SK-N-SH (cell line): ENCODE results near the gene GPN1. TPM values are rescaled to one million over a fixed set of nuclear protein-coding genes. Genes with fewer than 3 reads are reported as not detected.

ENCODE experiments used
- CTCF ChIA-PET: fragments of 300-600, 350-600 bp; formaldehyde crosslinking; extraction: SDS; loops from one replicate; lab custom pipeline; 2021; lab: Yijun Ruan, JAX
- POLR2A ChIA-PET: fragments of 350-600 bp; sonication (Branson Sonifier 250); formaldehyde crosslinking; extraction: SDS; loops from one replicate; lab custom pipeline; 2020; ENCODE audit warnings: antibody characterized with exemption, inconsistent platforms; lab: Yijun Ruan, JAX
- DNase-seq: peaks from one replicate; pipeline ENCODE4 v3.0.0; 2012
- H2AFZ ChIP-seq: fragments of 200-600 bp; sonication (generic); 2 replicates; pipeline ENCODE4 v1.8.1; 2016; ENCODE audit warnings: antibody characterized with exemption, mild to moderate bottlenecking, low read depth
- H3F3A ChIP-seq: fragments of 200-600 bp; sonication (generic); replicated peaks from 2 replicates; pipeline ENCODE3; 2016; ENCODE audit warnings: antibody characterized with exemption, mild to moderate bottlenecking; ENCODE audit not compliant: insufficient read depth
- H3K27ac ChIP-seq, 2 experiments: fragments of 200-500 bp in 1 of 2; fragments of 200-600 bp in 1 of 2; sonication (Bioruptor generic) in 1 of 2; sonication (generic), shearing (Covaris generic) in 1 of 2; 2 replicates each; pipeline versions ENCODE4 v1.5.1 to v1.6.1; 2014 to 2016; ENCODE audit warnings: low read depth in 2 of 2, inconsistent platforms in 1 of 2, low read length in 1 of 2, mild to moderate bottlenecking in 1 of 2, mixed read lengths in 1 of 2
- H3K27me3 ChIP-seq: fragments of 200-600 bp; sonication (generic), shearing (Covaris generic); 2 replicates; pipeline ENCODE4 v1.6.1; 2016; ENCODE audit warnings: mixed run types; ENCODE audit not compliant: insufficient read depth
- H3K36me3 ChIP-seq, 2 experiments: fragments of 200-500 bp in 1 of 2; fragments of 200-600 bp in 1 of 2; sonication (Bioruptor generic) in 1 of 2; sonication (generic) in 1 of 2; replicated peaks in 1 of 2; 2 replicates each; pipeline versions ENCODE3 to v1.5.1; 2014 to 2016; ENCODE audit warnings: low read length in 1 of 2, mild to moderate bottlenecking in 1 of 2; ENCODE audit not compliant: insufficient read depth in 2 of 2, control insufficient read depth in 1 of 2
- H3K4me1 ChIP-seq, 2 experiments: fragments of 200-500 bp in 1 of 2; fragments of 200-600 bp in 1 of 2; sonication (Bioruptor generic) in 1 of 2; sonication (generic), shearing (Covaris generic) in 1 of 2; 2 replicates each; pipeline versions ENCODE4 v1.5.1 to v1.6.1; 2014 to 2016; ENCODE audit warnings: low read depth in 1 of 2, low read length in 1 of 2, mixed run types in 1 of 2; ENCODE audit not compliant: insufficient read depth in 2 of 2, control insufficient read depth in 1 of 2
- H3K4me2 ChIP-seq: fragments of 200-600 bp; sonication (generic), shearing (Covaris generic); 2 replicates; pipeline ENCODE4 v1.6.1; 2017; ENCODE audit warnings: mixed run types
- H3K4me3 ChIP-seq, 2 experiments: fragments of 200-500 bp in 1 of 2; fragments of 200-600 bp in 1 of 2; sonication (Bioruptor generic) in 1 of 2; sonication (generic), shearing (Covaris generic) in 1 of 2; 2 replicates each; pipeline versions ENCODE4 v1.5.1 to v1.8.1; 2014 to 2016; ENCODE audit warnings: low read depth in 2 of 2, inconsistent platforms in 1 of 2, low read length in 1 of 2, mild to moderate bottlenecking in 1 of 2, mixed read lengths in 1 of 2, moderate library complexity in 1 of 2
- H3K79me2 ChIP-seq: fragments of 200-600 bp; sonication (generic); 2 replicates; pipeline ENCODE4 v1.8.1; 2017; ENCODE audit warnings: mild to moderate bottlenecking; ENCODE audit not compliant: insufficient read depth
- H3K9ac ChIP-seq: fragments of 200-600 bp; sonication (generic); 2 replicates; pipeline ENCODE4 v1.6.1; 2017; ENCODE audit warnings: mixed run types
- H3K9me2 ChIP-seq: fragments of 200-600 bp; sonication (generic); 2 replicates; pipeline ENCODE4 v1.6.1; 2017; ENCODE audit warnings: mixed run types
- H3K9me3 ChIP-seq: fragments of 200-600 bp; sonication (generic); 2 replicates; pipeline ENCODE4 v1.6.1; 2017; ENCODE audit warnings: mixed run types, mild to moderate bottlenecking, moderate library complexity
- H4K20me1 ChIP-seq: fragments of 200-600 bp; sonication (generic); 2 replicates; pipeline ENCODE4 v1.6.1; 2017; ENCODE audit warnings: mild to moderate bottlenecking, mixed run types; ENCODE audit not compliant: insufficient read depth
- CTCF ChIP-seq: fragments of 200-600 bp; sonication (generic); IDR thresholded peaks from 2 replicates; pipeline ENCODE4 v1.6.1; 2017; ENCODE audit warnings: antibody characterized with exemption, mild to moderate bottlenecking, moderate library complexity
- EP300 ChIP-seq, 2 experiments: IDR thresholded peaks; 2 replicates each; pipeline versions ENCODE4 v1.4.0 to v1.6.1; 2012; ENCODE audit warnings: borderline replicate concordance in 1 of 2, low read depth in 1 of 2, low read length in 1 of 2
- EZH2phosphoT487 ChIP-seq: fragments of 200-600 bp; sonication (generic); IDR thresholded peaks from 2 replicates; pipeline ENCODE4 v1.6.1; 2017; ENCODE audit warnings: low read depth, mixed run types, mild to moderate bottlenecking, antibody characterized with exemption, moderate library complexity, borderline replicate concordance
- FOSL2 ChIP-seq: IDR thresholded peaks from 2 replicates; pipeline ENCODE4 v1.4.0; 2012; ENCODE audit warnings: low read depth, mild to moderate bottlenecking, moderate library complexity, borderline replicate concordance
- FOXJ3 ChIP-seq: sonication (generic); formaldehyde crosslinking; IDR thresholded peaks from 2 replicates; pipeline ENCODE4 v1.5.1; 2020; ENCODE audit warnings: mild to moderate bottlenecking, missing genetic modification reagents
- GABPA ChIP-seq: IDR thresholded peaks from 2 replicates; pipeline ENCODE4 v1.4.0; 2012; ENCODE audit warnings: low read depth, mild to moderate bottlenecking
- JUND ChIP-seq: IDR thresholded peaks from 2 replicates; pipeline ENCODE4 v1.4.0; 2012
- MEF2A ChIP-seq: IDR thresholded peaks from 2 replicates; pipeline ENCODE4 v1.4.0; 2012; ENCODE audit warnings: low read depth, borderline replicate concordance
- MXI1 ChIP-seq: IDR thresholded peaks from 2 replicates; pipeline ENCODE4 v1.6.1; 2012; ENCODE audit warnings: mild to moderate bottlenecking, low read depth, low read length, improper control_type of control experiment
- SMC3 ChIP-seq: IDR thresholded peaks from 2 replicates; pipeline ENCODE4 v1.6.1; 2012; ENCODE audit warnings: low read depth, low read length, improper control_type of control experiment
- TCF12 ChIP-seq: IDR thresholded peaks from 2 replicates; pipeline ENCODE4 v1.4.0; 2012
- TEAD4 ChIP-seq: IDR thresholded peaks from 2 replicates; pipeline ENCODE4 v1.4.0; 2012; ENCODE audit warnings: mild to moderate bottlenecking, borderline replicate concordance; ENCODE audit not compliant: insufficient read depth
- USF2 ChIP-seq: fragments of 150-350 bp; IDR thresholded peaks from 2 replicates; pipeline ENCODE4 v1.6.1; 2017; ENCODE audit warnings: antibody characterized with exemption, low read length, low read depth, borderline replicate concordance
- YY1 ChIP-seq: IDR thresholded peaks from 2 replicates; pipeline ENCODE4 v1.4.0; 2012; ENCODE audit warnings: low read depth, mild to moderate bottlenecking
- WGBS: methylation state at CpG from one replicate; pipeline ENCODE4 v1.1.6; 2017; ENCODE audit warnings: low lambda C conversion rate; 5-methylcytosine and 5-hydroxymethylcytosine counted together
- polyA plus RNA-seq, 3 experiments: library from polyadenylated mRNA; depleted of rRNA; stranded (reverse); fragments of >200 nt; gene quantifications; 2 replicates each; pipeline ENCODE4 v1.2.3, GENCODE V29; 2012
- TF ChIP-seq, protein P1 (sequence below): IDR thresholded peaks from 2 replicates; pipeline ENCODE4 v1.4.0; 2012; ENCODE audit warnings: low read depth, borderline replicate concordance
- TF ChIP-seq, protein P2 (sequence below): IDR thresholded peaks from 2 replicates; pipeline ENCODE4 v1.4.0; 2012; ENCODE audit warnings: low read depth

GPN1 gene
- polyA plus RNA-seq, 1 of the 3 experiments (the other 2 are of a cell fraction), result 74.0 TPM

- peaks cover 77 to 83% of the 10 kb centered on the region in 2 experiments for H3K36me3 ChIP-seq
- 97% methylated on average over 3 of the region's 3 CpGs for WGBS
- peaks cover 34% of the 10 kb centered on the region for H3K79me2 ChIP-seq
- H3K9ac ChIP-seq, result no peak overlapping the region
- DNase-seq, result no peak
- H3K9me3 ChIP-seq, result no peaks in the 10 kb centered on the region
- no peaks in the 10 kb centered on the region for H3F3A ChIP-seq
- TF ChIP-seq TEAD4 (no peak), MEF2A (no peak)
- no peak overlapping the region for H3K4me2 ChIP-seq
- ChIA-PET CTCF (no interaction called here), POLR2A (no interaction called here)
- no peaks in the 10 kb centered on the region for H4K20me1 ChIP-seq
- H3K4me3 ChIP-seq, result no peak overlapping the region
- H3K9me2 ChIP-seq, result no peaks in the 10 kb centered on the region
- H3K27me3 ChIP-seq, result no peaks in the 10 kb centered on the region
- no peak overlapping the region for H2AFZ ChIP-seq
- no peaks in the 10 kb centered on the region for H3K4me1 ChIP-seq
- H3K27ac ChIP-seq, result no peak overlapping the region
These were observed 13.5 kb upstream of the GPN1 start for GRCh38 chr2:27615316-27615715.

GRCh38 chr2:27621524-27621923 lies 7.3 kb upstream of the GPN1 start:
- no peaks in the 10 kb centered on the region for H4K20me1 ChIP-seq
- no peak overlapping the region for H3K4me2 ChIP-seq
- no peak overlapping the region for H3K9ac ChIP-seq
- H3K9me3 ChIP-seq, result no peaks in the 10 kb centered on the region
- H2AFZ ChIP-seq, result no peak overlapping the region
- DNase-seq, result no peak
- POLR2A ChIA-PET, result interaction anchor here (0.7 kb wide), 1 partner anchor 260 kb away, joined by 3 read pairs; no protein-coding TSS in a partner anchor
- peaks cover 75 to 77% of the 10 kb centered on the region in 2 experiments for H3K36me3 ChIP-seq
- H3K27ac ChIP-seq, result peak overlapping the region; percentile 80 to 86; a peak in 3 of 4 replicates
- H3K9me2 ChIP-seq, result no peaks in the 10 kb centered on the region
- CTCF ChIA-PET, result interaction anchor here (0.6 to 1.3 kb wide), 8 partner anchors 15 to 214 kb away, joined by 3 to 4 read pairs (median 3); partner anchors contain the start of gene PPM1G
- H3K4me1 ChIP-seq, result peaks cover 0 to 26% of the 10 kb centered on the region in 2 experiments; a peak in 3 of 4 replicates
- peaks cover 37% of the 10 kb centered on the region for H3F3A ChIP-seq
- H3K79me2 ChIP-seq, result no peaks in the 10 kb centered on the region; the same call in 1 of the 2 replicates
- TF ChIP-seq CTCF, result peak; percentile 31
- no peak for TF ChIP-seq FOXJ3 (CRISPR knock-in tag)
- no peak for TF ChIP-seq SMC3
- TF ChIP-seq, protein P1, sequence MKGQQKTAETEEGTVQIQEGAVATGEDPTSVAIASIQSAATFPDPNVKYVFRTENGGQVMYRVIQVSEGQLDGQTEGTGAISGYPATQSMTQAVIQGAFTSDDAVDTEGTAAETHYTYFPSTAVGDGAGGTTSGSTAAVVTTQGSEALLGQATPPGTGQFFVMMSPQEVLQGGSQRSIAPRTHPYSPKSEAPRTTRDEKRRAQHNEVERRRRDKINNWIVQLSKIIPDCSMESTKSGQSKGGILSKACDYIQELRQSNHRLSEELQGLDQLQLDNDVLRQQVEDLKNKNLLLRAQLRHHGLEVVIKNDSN, result no peak
- no peak for TF ChIP-seq TEAD4
- TF ChIP-seq GABPA, result no peak
- H3K27me3 ChIP-seq, result no peaks in the 10 kb centered on the region
- WGBS, result 86% methylated on average over 1 of the region's 1 CpG
- H3K4me3 ChIP-seq, result no peak overlapping the region

GRCh38 chr2:27622921-27623384 lies 5.9 kb upstream of the GPN1 start:
- peaks cover 65% of the 10 kb centered on the region in 2 experiments for H3K36me3 ChIP-seq
- CTCF ChIA-PET, result interaction anchor here (0.9 kb wide), 1 partner anchor 61 kb away, joined by 4 read pairs; no protein-coding TSS in a partner anchor
- TF ChIP-seq YY1 (0 out of 2 replicates have a peak, but pooled peaks have one; percentile 24), TEAD4 (peak; percentile 96), TCF12 (peak; percentile 91), USF2 (no peak), JUND (peak; percentile 95), EZH2phosphoT487 (no peak), FOSL2 (peak; percentile 91), EP300 (IDR thresholded peaks at IDR 0.05; ENCODE audit: borderline replicate concordance in 1 of 2, low read depth in 1 of 2, low read length in 1 of 2) (peak; percentile 22 to 85; a peak in 2 of 4 replicates), MXI1 (no peak), GABPA (0 out of 2 replicates have a peak, but pooled peaks have one; percentile 36)
- TF ChIP-seq, protein P2, sequence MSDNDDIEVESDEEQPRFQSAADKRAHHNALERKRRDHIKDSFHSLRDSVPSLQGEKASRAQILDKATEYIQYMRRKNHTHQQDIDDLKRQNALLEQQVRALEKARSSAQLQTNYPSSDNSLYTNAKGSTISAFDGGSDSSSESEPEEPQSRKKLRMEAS, result peak; percentile 65; the same call in 1 of the 2 replicates

More at GRCh38 chr2:27622921-27623384, 5.9 kb upstream of the GPN1 start:
- no peaks in the 10 kb centered on the region for H4K20me1 ChIP-seq
- H3K79me2 ChIP-seq, result no peaks in the 10 kb centered on the region
- H3K9ac ChIP-seq, result peak overlapping the region; percentile 37
- peaks cover 3 to 37% of the 10 kb centered on the region in 2 experiments for H3K4me1 ChIP-seq
- H3F3A ChIP-seq, result peaks cover 37% of the 10 kb centered on the region
- H3K4me2 ChIP-seq, result peak overlapping the region; percentile 31
- DNase-seq, result no peak
- no peaks in the 10 kb centered on the region for H3K27me3 ChIP-seq
- peak overlapping the region; percentile 80 to 86 for H3K27ac ChIP-seq
- no peaks in the 10 kb centered on the region for H3K9me2 ChIP-seq
- H3K4me3 ChIP-seq, result no peak overlapping the region
- H3K9me3 ChIP-seq, result no peaks in the 10 kb centered on the region
- WGBS, result 18% methylated on average over 3 of the region's 3 CpGs
- POLR2A ChIA-PET, result no interaction called here
- no peak overlapping the region for H2AFZ ChIP-seq
